Large intestine (tissue), 3 donors: ENCODE results near the gene MALAT1. TPM values are rescaled to one million over a fixed set of nuclear protein-coding genes. Genes with fewer than 3 reads are reported as not detected.
"Not testable (repeated sequence)": the region's sequence is repeated elsewhere in the genome, so short reads cannot be mapped to it uniquely, and the experiment has no call there.

Experiments used
- DNase-seq, 2 donors: peaks; one replicate each; pipeline versions ENCODE4 v3.0.0 to v3.0.0-alpha.2; 2013
- H3K27ac ChIP-seq: one replicate; pipeline ENCODE4 v1.5.1; 2013; ENCODE audit warnings: low read length
- H3K27me3 ChIP-seq: 2 replicates; pipeline ENCODE4 v1.6.1; 2013; ENCODE audit warnings: low read length; ENCODE audit not compliant: control insufficient read depth, insufficient read depth
- H3K36me3 ChIP-seq: 2 replicates; pipeline ENCODE4 v1.6.1; 2013; ENCODE audit warnings: low read length; ENCODE audit not compliant: control insufficient read depth, insufficient read depth
- H3K4me1 ChIP-seq: one replicate; pipeline ENCODE4 v1.6.1; 2013; ENCODE audit warnings: low read length; ENCODE audit not compliant: control insufficient read depth, insufficient read depth
- H3K4me3 ChIP-seq: one replicate; pipeline ENCODE4 v1.5.1; 2013; ENCODE audit warnings: low read length
- H3K9me3 ChIP-seq: one replicate; pipeline ENCODE4 v1.6.1; 2013; ENCODE audit warnings: mild to moderate bottlenecking, low read depth, low read length, moderate library complexity; ENCODE audit not compliant: control insufficient read depth
- WGBS: methylation state at CpG from one replicate; pipeline ENCODE4 v1.1.5; 2013; ENCODE audit warnings: low lambda C conversion rate; ENCODE audit not compliant: insufficient coverage; 5-methylcytosine and 5-hydroxymethylcytosine counted together
- polyA plus RNA-seq: library from polyadenylated mRNA; unstranded; fragments of 120-200 nt; gene quantifications from one replicate; pipeline ENCODE4 v1.2.1, GENCODE V29; 2013

MALAT1 gene
- polyA plus RNA-seq, 1 donor: 368 TPM

DNA sequence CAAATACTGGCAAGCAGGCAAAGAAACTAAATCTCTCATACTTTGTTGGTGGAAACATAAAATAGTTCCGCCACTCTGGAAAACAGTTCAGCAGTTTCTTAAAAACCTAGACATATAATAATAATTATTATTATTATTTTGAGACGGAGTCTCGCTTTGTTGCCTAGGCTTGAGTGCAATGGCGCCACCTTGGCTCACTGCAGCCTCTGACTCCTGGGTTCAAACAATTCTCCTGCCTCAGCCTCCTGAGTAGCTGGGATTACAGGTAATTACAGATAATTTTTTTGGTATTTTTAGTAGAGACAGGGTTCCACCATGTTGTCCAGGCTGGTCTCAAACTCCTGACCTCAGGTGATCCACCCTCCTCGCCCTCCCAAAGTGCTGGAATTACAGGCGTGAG lies 31.5 kb upstream of the MALAT1 start:
- DNase-seq, H3K4me3 ChIP-seq, H3K9me3 ChIP-seq, H3K36me3 ChIP-seq, H3K27ac ChIP-seq, H3K27me3 ChIP-seq: not testable (repeated sequence)
- WGBS: no CpG with 5 or more reads among the region's 6 CpGs
- peaks cover 14% of the 10 kb centered on the region for H3K4me1 ChIP-seq

DNA sequence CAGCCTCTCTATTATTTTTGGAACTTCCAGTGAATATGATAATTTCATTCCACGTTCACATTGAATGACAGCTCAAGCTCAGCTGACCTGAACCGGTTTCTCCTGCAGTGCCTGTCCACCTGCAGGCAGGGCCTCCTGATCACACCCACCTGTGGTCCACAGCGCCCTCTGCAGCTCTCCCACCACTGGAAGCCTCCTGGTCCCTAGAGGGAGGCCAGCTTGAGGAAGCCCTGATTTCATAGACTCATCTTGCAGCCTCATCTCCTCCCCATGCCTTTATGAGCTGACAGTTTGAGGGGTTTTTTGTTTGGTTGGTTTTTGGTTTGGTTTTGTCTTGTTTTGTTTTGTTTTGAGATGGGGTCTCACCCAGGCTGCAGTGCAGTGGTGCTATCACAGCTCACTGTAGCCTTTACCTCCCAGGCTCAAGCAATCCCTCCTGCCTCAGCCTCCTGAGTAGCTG lies 29.9 kb upstream of the MALAT1 start:
- H3K27me3 ChIP-seq: no peaks in the 10 kb centered on the region
- H3K4me1 ChIP-seq: peaks cover 14% of the 10 kb centered on the region
- no peak overlapping the region for H3K4me3 ChIP-seq
- no peaks in the 10 kb centered on the region for H3K36me3 ChIP-seq
- no peaks in the 10 kb centered on the region for H3K9me3 ChIP-seq
- H3K27ac ChIP-seq: no peak overlapping the region
- no CpG with 5 or more reads among the region's 3 CpGs for WGBS
- DNase-seq: peak; percentile 87 to 89

DNA sequence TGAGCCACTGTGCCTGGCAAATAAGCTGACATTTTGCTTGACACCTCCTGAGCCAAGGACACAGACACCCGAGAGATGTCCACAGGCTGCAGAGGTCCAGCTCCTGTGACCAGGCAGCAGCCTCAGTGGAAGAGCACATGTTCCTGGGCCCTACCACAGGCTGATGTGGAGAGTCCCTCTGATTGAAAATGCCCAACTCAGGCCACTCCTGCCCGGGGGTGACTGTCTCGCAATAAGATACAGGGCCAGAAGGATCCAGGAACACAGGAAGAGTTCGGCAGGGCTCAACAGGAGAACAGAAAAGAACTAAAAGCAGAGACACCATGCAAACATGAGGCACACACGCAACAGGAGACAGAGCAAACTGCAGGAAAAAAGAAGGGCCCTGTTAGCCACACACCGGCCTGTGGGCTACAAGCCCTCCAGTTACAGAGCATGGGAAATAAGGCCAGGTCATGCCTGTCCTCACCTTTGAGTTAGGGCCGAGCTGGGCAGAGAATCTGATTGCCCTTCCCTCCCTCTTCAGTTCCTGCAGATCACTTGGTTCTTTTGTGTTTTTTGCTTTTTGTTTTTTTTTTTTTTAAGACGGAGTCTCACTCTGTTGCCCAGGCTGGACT lies 28.3 kb upstream of the MALAT1 start:
- Histone ChIP-seq H3K9me3 (no peaks in the 10 kb centered on the region), H3K36me3 (no peaks in the 10 kb centered on the region), H3K4me1 (peaks cover 17% of the 10 kb centered on the region), H3K4me3 (no peak overlapping the region), H3K27ac (no peak overlapping the region), H3K27me3 (no peaks in the 10 kb centered on the region)
- DNase-seq: no peak
- whole genome bisulfite sequencing: no CpG with 5 or more reads among the region's 8 CpGs

DNA sequence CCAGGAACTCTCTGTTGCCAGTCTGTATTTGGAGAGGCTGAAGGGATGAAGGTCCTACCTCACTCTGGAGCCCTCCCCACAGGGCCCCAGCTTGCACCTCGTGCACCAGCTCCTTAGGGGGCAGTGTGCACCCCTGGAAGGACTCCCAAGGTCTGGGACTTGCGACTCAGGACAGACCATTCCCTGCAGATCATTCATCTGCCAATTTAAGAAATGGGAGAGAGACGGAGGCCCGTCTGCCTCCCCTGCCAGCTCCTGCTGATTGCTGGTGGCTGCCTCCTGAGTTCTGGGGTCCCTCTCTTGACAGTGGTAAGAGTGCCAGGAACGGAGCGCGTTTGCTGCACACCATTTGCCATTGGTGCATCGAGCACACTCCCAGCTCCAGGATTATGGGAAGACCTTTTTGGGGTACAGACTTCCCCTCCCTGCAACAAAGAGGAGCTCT lies 27.4 kb upstream of the MALAT1 start:
- peak overlapping the region; percentile 94 for H3K27ac ChIP-seq
- no peaks in the 10 kb centered on the region for H3K27me3 ChIP-seq
- H3K4me3 ChIP-seq: no peak overlapping the region
- peaks cover 21% of the 10 kb centered on the region for H3K4me1 ChIP-seq
- no peaks in the 10 kb centered on the region for H3K36me3 ChIP-seq
- DNase-seq: peak in 1 of 2 donors; percentile 72
- H3K9me3 ChIP-seq: no peaks in the 10 kb centered on the region
- WGBS: no CpG with 5 or more reads among the region's 8 CpGs

DNA sequence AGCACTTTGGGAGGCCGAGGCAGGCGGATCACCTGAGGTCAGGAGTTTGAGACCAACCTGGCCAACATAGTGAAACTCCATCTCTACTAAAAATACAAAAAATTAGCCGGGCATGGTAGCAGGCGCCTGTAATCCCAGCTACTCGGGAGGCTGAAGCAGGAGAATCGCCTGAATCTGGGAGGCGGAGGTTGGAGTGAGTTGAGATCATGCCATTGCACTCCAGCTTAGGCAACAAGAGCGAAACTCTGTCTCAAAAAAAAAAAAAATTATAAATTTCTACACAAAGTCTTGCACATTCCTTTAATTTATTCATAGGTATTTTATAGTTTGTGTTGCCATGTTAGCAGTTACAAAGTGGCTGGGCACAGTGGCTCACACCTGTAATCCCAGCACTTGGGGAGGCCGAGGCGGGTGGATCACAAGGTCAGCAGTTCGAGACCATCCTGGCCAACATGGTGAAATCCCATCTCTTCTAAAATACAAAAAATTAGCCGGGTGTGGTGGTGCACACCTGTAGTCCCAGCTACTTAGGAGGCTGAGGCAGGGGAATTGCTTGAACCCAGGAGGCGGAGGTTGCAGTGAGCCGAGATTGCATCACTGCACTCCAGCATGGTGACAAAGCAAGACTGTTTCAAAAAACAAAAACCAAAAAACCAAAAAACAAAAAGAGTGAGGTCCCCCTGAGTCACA lies 26.1 kb upstream of the MALAT1 start:
- Histone ChIP-seq H3K4me1 (peaks cover 27% of the 10 kb centered on the region), H3K27ac (peak overlapping the region; percentile 94)
- H3K36me3 ChIP-seq, H3K9me3 ChIP-seq, DNase-seq, H3K4me3 ChIP-seq, H3K27me3 ChIP-seq: not testable (repeated sequence)
- WGBS: 90% methylated on average over 2 of the region's 14 CpGs

DNA sequence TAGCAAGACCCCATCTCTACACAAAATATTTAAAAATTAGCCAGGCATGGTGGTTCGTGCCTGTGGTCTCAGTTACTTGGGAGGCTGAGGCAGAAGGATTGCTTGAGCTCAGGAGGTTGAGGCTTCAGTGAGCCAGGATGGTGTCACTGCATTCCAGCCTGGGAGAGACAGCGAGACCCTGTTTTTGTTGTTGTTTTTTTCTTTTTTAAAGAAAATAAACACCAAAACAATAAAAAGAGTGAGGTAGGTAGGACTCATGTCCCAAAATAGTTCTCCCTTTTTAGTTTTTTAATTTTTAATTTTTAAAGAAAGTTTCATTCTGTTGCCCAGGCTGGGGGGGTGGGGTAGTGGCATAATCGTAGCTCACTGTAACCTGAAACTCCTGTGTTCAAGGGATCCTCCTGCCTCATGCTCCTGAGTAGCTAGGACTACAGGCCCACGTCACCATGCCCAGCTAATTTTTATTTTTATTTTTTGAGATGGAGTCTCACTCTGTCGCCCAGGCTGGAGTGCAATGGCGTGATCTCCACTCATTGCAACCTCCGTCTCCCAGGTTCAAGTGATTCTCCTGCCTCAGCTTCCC lies 25.5 kb upstream of the MALAT1 start:
- H3K9me3 ChIP-seq: no peaks in the 10 kb centered on the region
- H3K27me3 ChIP-seq: no peaks in the 10 kb centered on the region
- no peak for DNase-seq
- no peak overlapping the region for H3K4me3 ChIP-seq
- H3K27ac ChIP-seq: no peak overlapping the region
- no peaks in the 10 kb centered on the region for H3K36me3 ChIP-seq
- H3K4me1 ChIP-seq: peaks cover 33% of the 10 kb centered on the region
- WGBS: no CpG with 5 or more reads among the region's 7 CpGs

DNA sequence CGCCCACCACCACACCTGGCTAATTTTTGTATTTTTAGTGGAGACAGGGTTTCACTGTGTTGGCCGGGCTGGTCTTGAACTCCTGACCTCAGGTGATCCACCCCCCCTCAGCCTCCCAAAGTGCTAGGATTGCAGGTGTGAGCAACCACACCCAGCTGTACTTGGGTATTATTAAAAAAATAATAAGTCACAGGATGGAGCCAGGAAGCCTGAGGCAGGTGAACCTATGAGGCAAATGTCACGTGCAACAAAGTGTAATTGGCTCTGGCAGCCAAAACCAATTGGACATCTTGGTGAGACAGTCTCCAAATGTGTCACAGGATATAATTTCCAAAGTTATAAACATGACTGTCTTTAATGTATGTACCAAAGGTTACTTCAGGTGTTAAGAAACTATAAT lies 24.0 kb upstream of the MALAT1 start:
- Histone ChIP-seq H3K36me3 (no peaks in the 10 kb centered on the region), H3K27ac (peak overlapping the region; percentile 60), H3K4me3 (no peak overlapping the region), H3K27me3 (no peaks in the 10 kb centered on the region), H3K4me1 (peaks cover 41% of the 10 kb centered on the region), H3K9me3 (no peaks in the 10 kb centered on the region)
- no CpG with 5 or more reads among the region's 3 CpGs for WGBS
- peak in 1 of 2 donors; percentile 73 for DNase-seq

DNA sequence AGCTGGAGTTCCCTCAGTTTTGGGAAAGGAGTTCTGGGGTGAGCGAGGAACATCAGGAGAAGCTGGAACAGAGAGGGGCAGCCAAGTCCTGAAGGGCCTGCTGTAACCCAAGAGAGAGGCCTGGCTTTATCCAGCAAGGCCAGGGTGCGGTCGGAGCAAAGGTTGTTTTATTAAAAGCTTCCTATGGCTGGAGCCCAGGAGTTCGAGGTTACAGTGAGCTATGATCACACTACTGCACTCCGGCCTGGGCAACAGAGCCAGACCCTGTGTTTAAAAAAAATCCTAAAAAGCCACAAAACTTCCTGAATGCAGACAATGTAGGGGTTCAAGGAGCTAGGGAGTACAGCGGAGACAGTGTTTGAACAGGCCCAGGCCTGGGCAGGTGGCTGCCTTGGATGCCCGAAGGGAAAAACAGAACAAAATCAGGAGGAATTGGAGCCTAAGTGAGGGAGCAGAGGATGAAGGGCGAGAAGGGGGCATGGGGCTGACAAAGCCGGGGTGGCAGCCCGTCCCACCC lies 22.2 kb upstream of the MALAT1 start:
- peak overlapping the region; percentile 100 for H3K27ac ChIP-seq
- WGBS: no CpG with 5 or more reads among the region's 10 CpGs
- DNase-seq: peak; percentile 71 to 85
- peaks cover 35% of the 10 kb centered on the region for H3K4me1 ChIP-seq
- H3K36me3 ChIP-seq: no peaks in the 10 kb centered on the region
- H3K4me3 ChIP-seq: peak overlapping the region; percentile 100
- no peaks in the 10 kb centered on the region for H3K9me3 ChIP-seq
- H3K27me3 ChIP-seq: no peaks in the 10 kb centered on the region

DNA sequence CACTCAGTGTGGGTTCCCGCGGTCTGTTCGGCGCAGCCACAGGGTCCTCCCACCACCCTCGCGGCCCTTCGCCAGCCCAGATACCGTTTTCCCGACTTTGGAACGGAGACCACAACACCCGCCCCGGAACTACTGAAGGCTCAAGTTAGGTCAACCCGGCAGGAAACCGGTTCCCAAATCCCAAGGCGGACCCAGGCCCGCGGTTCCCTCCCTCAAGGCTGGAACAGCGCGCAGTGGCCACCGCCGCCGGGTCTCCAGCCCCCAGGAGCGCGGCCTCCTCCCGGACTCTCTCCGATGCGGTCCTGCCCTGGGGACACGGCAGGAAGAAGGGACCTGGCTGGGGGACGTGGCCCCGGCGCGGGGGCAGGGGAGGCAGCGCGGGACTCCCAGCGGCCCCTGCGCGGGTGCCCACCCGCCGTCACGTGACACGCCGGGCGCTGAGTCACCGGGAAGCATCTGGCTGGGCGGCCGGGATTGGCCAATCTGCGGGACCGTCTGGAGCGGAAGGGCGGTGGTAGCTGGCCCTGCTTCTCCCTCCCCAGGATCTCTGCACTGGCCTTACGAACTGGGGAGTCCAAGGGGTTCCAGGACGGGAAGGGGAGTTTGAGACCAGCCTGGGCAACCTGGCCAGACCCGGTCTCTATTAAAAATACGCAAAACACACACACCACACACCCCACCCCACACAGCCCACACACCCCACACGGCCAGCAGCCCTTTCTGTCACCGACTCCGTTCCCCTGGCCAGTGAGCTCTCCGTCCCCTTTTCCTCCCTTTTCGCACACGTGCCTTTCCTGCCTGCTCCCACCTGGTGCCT lies 21.5 kb upstream of the MALAT1 start:
- WGBS: no CpG with 5 or more reads among the region's 60 CpGs
- Histone ChIP-seq H3K36me3 (no peaks in the 10 kb centered on the region), H3K9me3 (no peaks in the 10 kb centered on the region), H3K27me3 (no peaks in the 10 kb centered on the region), H3K4me3 (peak overlapping the region; percentile 100), H3K4me1 (peaks cover 31% of the 10 kb centered on the region), H3K27ac (peak overlapping the region; percentile 100)
- peak; percentile 96 to 99 for DNase-seq
